Breast epithelium (tissue), 4 donors: ENCODE data around the gene EIF3K. TPM values are rescaled to one million over a fixed set of nuclear protein-coding genes. Genes with fewer than 3 reads are reported as not detected.
"Not testable (repeated sequence)": the region's sequence is repeated elsewhere in the genome, so short reads cannot be mapped to it uniquely, and the experiment has no call there.

Experiments used
- DNase-seq, 2 donors: peaks; one replicate each; pipeline ENCODE4 v3.0.0-alpha.2; 2019; ENCODE audit warnings: low spot score in 2 of 2
- H3K27ac ChIP-seq, 2 donors: fragments of 200-600 bp; sonication (generic) in 1 of 2; one replicate each; pipeline ENCODE4 v1.5.1; 2016 to 2019; ENCODE audit warnings: mild to moderate bottlenecking in 1 of 2
- H3K27me3 ChIP-seq, 2 donors: fragments of 200-600 bp; sonication (generic) in 1 of 2; one replicate each; pipeline versions ENCODE4 v1.5.1 to v1.6.0; 2017 to 2019; ENCODE audit warnings: control low read depth in 1 of 2, mild to moderate bottlenecking in 1 of 2
- H3K36me3 ChIP-seq: fragments of 200-600 bp; one replicate; pipeline ENCODE4 v1.5.1; 2019
- H3K4me1 ChIP-seq, 2 donors: fragments of 200-600 bp; sonication (generic); one replicate each; pipeline ENCODE4 v1.5.1; 2016 to 2019; ENCODE audit warnings: control low read depth in 1 of 2
- H3K4me3 ChIP-seq, 3 donors: fragments of 200-600 bp; sonication (generic); 1 replicate in 2 of 3; 2 replicates in 1 of 3; pipeline ENCODE4 v1.5.1; 2016 to 2019; ENCODE audit warnings: mild to moderate bottlenecking in 3 of 3, moderate library complexity in 2 of 3
- H3K9me3 ChIP-seq, 2 donors: fragments of 200-600 bp; sonication (generic) in 1 of 2; one replicate each; pipeline ENCODE4 v1.5.1; 2016 to 2019; ENCODE audit warnings: control low read depth in 1 of 2
- CTCF ChIP-seq, 3 donors: fragments of 450-650 bp; IDR thresholded peaks; one replicate each; pipeline ENCODE4 v1.5.1; 2016 to 2017; ENCODE audit warnings: antibody characterized with exemption in 3 of 3, mild to moderate bottlenecking in 3 of 3, moderate library complexity in 3 of 3
- POLR2A ChIP-seq: fragments of 450-650 bp; IDR thresholded peaks from one replicate; pipeline ENCODE4 v1.6.1; 2016; ENCODE audit warnings: antibody characterized with exemption, mild to moderate bottlenecking, moderate library complexity
- POLR2AphosphoS5 ChIP-seq, 3 donors: sonication (generic); formaldehyde crosslinking; IDR thresholded peaks; one replicate each; pipeline ENCODE4 v1.6.1; 2017; ENCODE audit warnings: antibody characterized with exemption in 3 of 3
- intact Hi-C: fragments of 100-400 bp; cut with DNase I; formaldehyde crosslinking; loops from one replicate; pipeline ENCODE4 v1.15.1; 2023; ENCODE audit warnings: low total_unique reads
- total RNA-seq, 3 donors: library from RNA; depleted of rRNA; stranded (reverse); fragments of >200 nt; gene quantifications; one replicate each; pipeline ENCODE4 v1.1.0, GENCODE V29; 2016

Gene EIF3K
- total RNA-seq, 3 donors from 2014 or later: 401 to 562 (median 420) TPM

- Histone ChIP-seq H3K9me3 (no peaks in the 10 kb centered on the region), H3K27ac (peak within 1 kb of the TSS; percentile 88 to 90), H3K36me3 (no peaks in the 10 kb centered on the region), H3K27me3 (no peaks in the 10 kb centered on the region), H3K4me3 (peak within 1 kb of the TSS; percentile 87 to 98 (median 93)), H3K4me1 (peaks cover 4 to 9% of the 10 kb centered on the region in 2 donors)
- intact Hi-C loops: no loop called here
- TF ChIP-seq CTCF (IDR thresholded peaks at IDR 0.05): no peak
- TF ChIP-seq POLR2AphosphoS5 (IDR thresholded peaks at IDR 0.05): no peak
- TF ChIP-seq POLR2A: no peak
- DNase-seq: no peak
Observed at GRCh38 chr19:38617764-38618589, 1.0 kb upstream of the EIF3K start, which contains the start of gene MAP4K1. TSS of gene MAP4K1 (minus strand) at chr19:38617953. CDS start at chr19:38617895, 58 bp downstream.

- Histone ChIP-seq H3K36me3 (no peaks in the 10 kb centered on the region), H3K27me3 (no peaks in the 10 kb centered on the region), H3K27ac (peak overlapping the region; percentile 88 to 90), H3K4me3 (peak overlapping the region; percentile 87 to 98 (median 93)), H3K9me3 (no peaks in the 10 kb centered on the region), H3K4me1 (peaks cover 4 to 9% of the 10 kb centered on the region in 2 donors)
- DNase-seq: no peak
- intact Hi-C loops: no loop called here
- TF ChIP-seq POLR2A (no peak), CTCF (IDR thresholded peaks at IDR 0.05) (no peak), POLR2AphosphoS5 (IDR thresholded peaks at IDR 0.05) (no peak)
Observed at GRCh38 chr19:38619361-38620174, 580 bp downstream of the EIF3K start.

- DNase-seq: no peak
- H3K4me1 ChIP-seq: peaks cover 4 to 6% of the 10 kb centered on the region in 2 donors
- H3K27me3 ChIP-seq: no peaks in the 10 kb centered on the region
- H3K27ac ChIP-seq: no peak overlapping the region
- intact Hi-C loops: no loop called here
- no peak for TF ChIP-seq CTCF (IDR thresholded peaks at IDR 0.05)
- no peak for TF ChIP-seq POLR2AphosphoS5 (IDR thresholded peaks at IDR 0.05)
- TF ChIP-seq POLR2A: no peak
- no peaks in the 10 kb centered on the region for H3K9me3 ChIP-seq
- H3K4me3 ChIP-seq: no peak overlapping the region
- no peaks in the 10 kb centered on the region for H3K36me3 ChIP-seq
Observed at GRCh38 chr19:38624822-38625221, 5.8 kb downstream of the EIF3K start.

- H3K4me1 ChIP-seq: no peaks in the 10 kb centered on the region
- H3K4me3 ChIP-seq: no peak overlapping the region
- intact Hi-C loops: no loop called here
- H3K36me3 ChIP-seq: no peaks in the 10 kb centered on the region
- no peak for TF ChIP-seq POLR2AphosphoS5 (IDR thresholded peaks at IDR 0.05)
- TF ChIP-seq POLR2A: no peak
- TF ChIP-seq CTCF (IDR thresholded peaks at IDR 0.05): no peak
- H3K27me3 ChIP-seq: no peaks in the 10 kb centered on the region
- no peak for DNase-seq
- H3K27ac ChIP-seq: no peak overlapping the region
- no peaks in the 10 kb centered on the region for H3K9me3 ChIP-seq
Observed at GRCh38 chr19:38626401-38626800, 7.4 kb downstream of the EIF3K start.

- Histone ChIP-seq H3K9me3 (no peaks in the 10 kb centered on the region), H3K27ac (no peak overlapping the region), H3K36me3 (no peaks in the 10 kb centered on the region), H3K4me3 (no peak overlapping the region), H3K4me1 (no peaks in the 10 kb centered on the region), H3K27me3 (no peaks in the 10 kb centered on the region)
- no peak for DNase-seq
- intact Hi-C loops: no loop called here
- TF ChIP-seq POLR2AphosphoS5 (IDR thresholded peaks at IDR 0.05) (no peak), POLR2A (no peak), CTCF (IDR thresholded peaks at IDR 0.05) (no peak)
Observed at GRCh38 chr19:38629568-38629967, 10.6 kb downstream of the EIF3K start.

GRCh38 chr19:38631301-38631700 lies 12.3 kb downstream of the EIF3K start:
- H3K36me3 ChIP-seq, H3K27ac ChIP-seq, DNase-seq, H3K4me3 ChIP-seq, H3K4me1 ChIP-seq, H3K9me3 ChIP-seq, H3K27me3 ChIP-seq, intact Hi-C loops: not testable (repeated sequence)

GRCh38 chr19:38631811-38632475 lies 13.0 kb downstream of the EIF3K start:
- H3K36me3 ChIP-seq, H3K4me1 ChIP-seq, DNase-seq, H3K9me3 ChIP-seq, intact Hi-C loops, H3K4me3 ChIP-seq, H3K27ac ChIP-seq, H3K27me3 ChIP-seq: not testable (repeated sequence)
